Body of pancreas (tissue), 4 donors: ENCODE results near the gene DTNA.

Source experiments
- CTCF ChIP-seq, 7 experiments: fragments of 450-650 bp in 4 of 7; fragments of 200-600 bp in 3 of 7; sonication (generic) in 3 of 7; IDR thresholded peaks; one replicate each; pipeline ENCODE4 v1.5.1; 2016 to 2019; ENCODE audit warnings: antibody characterized with exemption in 7 of 7
- POLR2A ChIP-seq, 3 donors: fragments of 450-650 bp; IDR thresholded peaks; one replicate each; pipeline ENCODE4 v1.6.1; 2016; ENCODE audit warnings: antibody characterized with exemption in 3 of 3, mild to moderate bottlenecking in 2 of 3

GRCh38 chr18:34932792-34933466 is 222.8 kb downstream of the DTNA start:
- no peak for TF ChIP-seq CTCF (IDR thresholded peaks at IDR 0.05)
- TF ChIP-seq POLR2A (IDR thresholded peaks at IDR 0.05) = no peak
